Measurements from ENCODE around the gene TCEAL7. TPM values are rescaled to one million over a fixed set of nuclear protein-coding genes. Genes with fewer than 3 reads are reported as not detected.

Gene TCEAL7
- total and polyA plus RNA-seq, 2 donors (not counting 3 experiments of a cell fraction or from before 2014, with no cell fraction given): 4.2 to 10.5 TPM

DNA sequence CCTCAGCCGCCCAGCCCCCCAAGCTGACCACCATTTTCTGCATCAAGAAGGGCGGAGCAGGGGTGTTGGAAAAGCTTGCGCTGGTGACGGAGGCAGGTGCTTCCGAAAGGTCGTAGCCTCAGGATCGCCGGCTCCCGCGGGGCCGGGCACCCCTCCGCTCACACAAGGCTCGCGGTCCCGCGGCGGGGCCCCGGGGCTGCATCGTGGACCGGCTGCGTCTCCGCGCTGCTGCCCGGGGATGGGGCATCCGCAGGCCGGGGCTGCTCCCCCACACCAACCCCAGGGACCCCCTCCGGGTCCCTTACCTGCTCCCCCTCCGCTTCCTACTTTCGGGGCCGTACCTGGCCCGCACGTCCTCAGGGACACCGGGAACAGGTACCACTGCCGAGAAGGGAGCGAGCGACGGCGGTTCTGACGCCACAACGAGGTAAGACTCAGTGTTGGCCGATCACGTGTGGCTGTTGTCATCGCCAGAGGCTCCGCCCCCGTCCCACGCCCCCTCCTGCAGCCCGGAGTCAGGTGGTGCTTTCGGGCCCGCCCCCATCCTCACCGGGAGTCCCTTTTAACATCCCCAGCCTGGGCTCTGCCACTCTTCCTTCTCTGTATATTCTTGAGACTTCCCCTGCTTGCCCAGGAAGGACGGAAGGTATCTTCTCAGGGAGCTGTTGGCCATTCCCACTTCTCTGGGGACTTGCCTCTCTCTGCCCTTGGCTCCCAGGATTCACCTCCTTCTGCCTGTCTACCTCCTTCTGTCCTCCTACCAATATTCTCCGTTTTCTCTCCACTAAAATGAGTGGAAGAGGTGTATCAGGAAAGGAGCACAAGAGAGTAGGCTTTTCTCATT, 19.3 kb upstream of the TCEAL7 start, which contains the start of gene BEX2:
Gene BEX2 (minus strand): TSS at position 436 of the 844 bp plus-strand sequence. CDS start 1,014 bp downstream, outside the sequence.
- peak within 1 kb of the TSS; percentile 66 for H3K4me2 ChIP-seq (ENCODE audit: insufficient read depth, low read length)
- DNase-seq (ENCODE audit: low read depth, low spot score) (peak; percentile 25), FAIRE-seq (peak; percentile 75)
- no peaks in the 10 kb centered on the region for H3K79me2 ChIP-seq (ENCODE audit: control insufficient read depth, insufficient read depth, low read length)
- H3K9me1 ChIP-seq (replicated peaks; ENCODE audit: control insufficient read depth, extremely low read depth, insufficient read depth, low read length): no peaks in the 10 kb centered on the region
- H3K4me1 ChIP-seq (ENCODE audit: control insufficient read depth, extremely low read depth, insufficient read depth, low read length): no peaks in the 10 kb centered on the region
- CTCF ChIA-PET: no interaction called here
- POLR2A ChIA-PET: no interaction called here
- dilution Hi-C loops (cut with MboI; ENCODE audit: extremely low pct_ligation_motif_present, low sequenced_read_pairs): no loop called here
- intact Hi-C loops (cut with micrococcal nuclease): no loop called here
- no peak within 1 kb of the TSS for H3K27ac ChIP-seq (ENCODE audit: insufficient read depth, low read depth, low read length)
- H4K20me1 ChIP-seq (replicated peaks; ENCODE audit: control insufficient read depth, extremely low read depth, insufficient read depth, low read length): no peaks in the 10 kb centered on the region
- H3K27me3 ChIP-seq (ENCODE audit: control insufficient read depth in 2 of 2, insufficient read depth in 2 of 2, low read length in 2 of 2): peaks cover 5 to 9% of the 10 kb centered on the region in 2 experiments
- no peaks in the 10 kb centered on the region for H3K9me3 ChIP-seq (replicated peaks; ENCODE audit: control insufficient read depth, insufficient read depth, low read length)
- no TSS peak for BruUV-seq (replicated peaks)
- no peak within 1 kb of the TSS for H3K9ac ChIP-seq (replicated peaks; ENCODE audit: extremely low read depth, insufficient read depth, low read length)
- H2AFZ ChIP-seq (ENCODE audit: low read depth, low read length): peak within 1 kb of the TSS; percentile 60
- H3K4me3 ChIP-seq (replicated peaks in 1 of 3; ENCODE audit: insufficient read depth in 1 of 3, low read depth in 1 of 3, low read length in 3 of 3): peak within 1 kb of the TSS in 1 of 3 experiments; percentile 48
- H3K36me3 ChIP-seq (ENCODE audit: control insufficient read depth in 2 of 2, extremely low read depth in 1 of 2, insufficient read depth in 2 of 2, low read length in 2 of 2): no peaks in the 10 kb centered on the region
- TF ChIP-seq, protein P1, sequence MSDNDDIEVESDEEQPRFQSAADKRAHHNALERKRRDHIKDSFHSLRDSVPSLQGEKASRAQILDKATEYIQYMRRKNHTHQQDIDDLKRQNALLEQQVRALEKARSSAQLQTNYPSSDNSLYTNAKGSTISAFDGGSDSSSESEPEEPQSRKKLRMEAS (IDR thresholded peaks at IDR 0.05; ENCODE audit: insufficient read depth, insufficient read length): no peak
- TF ChIP-seq MYC (IDR thresholded peaks at IDR 0.05; ENCODE audit: low read depth, low read length): no peak
- no peak for TF ChIP-seq JUN (IDR thresholded peaks at IDR 0.05; ENCODE audit: borderline replicate concordance, insufficient read depth, insufficient read length, low read depth)
- no peak for TF ChIP-seq POLR2A (IDR thresholded peaks at IDR 0.05; ENCODE audit: low read depth, low read length)
- TF ChIP-seq EZH2 (IDR thresholded peaks at IDR 0.05; ENCODE audit: borderline replicate concordance, low read depth, low read length, severe bottlenecking): no peak
- TF ChIP-seq FOS (IDR thresholded peaks at IDR 0.05; ENCODE audit: borderline replicate concordance, insufficient read depth, low read length): no peak

DNA sequence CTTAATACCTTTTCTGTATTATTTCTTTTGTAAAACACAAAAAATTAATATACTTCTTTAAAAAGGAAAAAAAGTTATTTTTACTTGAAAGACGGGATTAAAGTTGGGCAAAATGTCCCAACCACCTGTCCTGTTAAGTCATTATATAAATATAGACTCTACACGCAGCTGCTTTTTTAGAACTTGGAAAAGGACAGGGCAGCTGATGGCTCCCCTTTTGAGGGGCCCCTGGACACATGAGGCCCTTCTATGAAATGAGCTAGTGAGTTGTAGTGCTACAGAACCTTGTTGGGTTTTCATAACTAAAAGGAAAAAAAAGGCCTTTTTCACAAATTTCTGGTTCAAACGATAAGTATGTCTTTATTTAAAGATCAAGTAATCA, 18.6 kb upstream of the TCEAL7 start:
- Histone ChIP-seq H4K20me1 (replicated peaks; ENCODE audit: control insufficient read depth, extremely low read depth, insufficient read depth, low read length) (no peaks in the 10 kb centered on the region), H3K4me2 (ENCODE audit: insufficient read depth, low read length) (no peak overlapping the region), H3K4me3 (replicated peaks in 1 of 3; ENCODE audit: insufficient read depth in 1 of 3, low read depth in 1 of 3, low read length in 3 of 3) (no peak overlapping the region), H3K36me3 (ENCODE audit: control insufficient read depth in 2 of 2, extremely low read depth in 1 of 2, insufficient read depth in 2 of 2, low read length in 2 of 2) (no peaks in the 10 kb centered on the region), H3K9ac (replicated peaks; ENCODE audit: extremely low read depth, insufficient read depth, low read length) (no peak overlapping the region), H2AFZ (ENCODE audit: low read depth, low read length) (no peak overlapping the region), H3K27ac (ENCODE audit: insufficient read depth, low read depth, low read length) (no peak overlapping the region), H3K27me3 (ENCODE audit: control insufficient read depth in 2 of 2, insufficient read depth in 2 of 2, low read length in 2 of 2) (peaks cover 5 to 9% of the 10 kb centered on the region in 2 experiments), H3K9me3 (replicated peaks; ENCODE audit: control insufficient read depth, insufficient read depth, low read length) (no peaks in the 10 kb centered on the region), H3K9me1 (replicated peaks; ENCODE audit: control insufficient read depth, extremely low read depth, insufficient read depth, low read length) (no peaks in the 10 kb centered on the region), H3K4me1 (ENCODE audit: control insufficient read depth, extremely low read depth, insufficient read depth, low read length) (no peaks in the 10 kb centered on the region), H3K79me2 (ENCODE audit: control insufficient read depth, insufficient read depth, low read length) (no peaks in the 10 kb centered on the region)
- intact Hi-C loops (cut with micrococcal nuclease) (no loop called here), dilution Hi-C loops (cut with MboI; ENCODE audit: extremely low pct_ligation_motif_present, low sequenced_read_pairs) (no loop called here)
- ChIA-PET POLR2A (no interaction called here), CTCF (no interaction called here)
- BruUV-seq (replicated peaks): no TSS peak
- FAIRE-seq (no peak), DNase-seq (ENCODE audit: low read depth, low spot score) (no peak)
- TF ChIP-seq POLR2A (IDR thresholded peaks at IDR 0.05; ENCODE audit: low read depth, low read length): no peak
- TF ChIP-seq MYC (IDR thresholded peaks at IDR 0.05; ENCODE audit: low read depth, low read length): no peak
- no peak for TF ChIP-seq FOS (IDR thresholded peaks at IDR 0.05; ENCODE audit: borderline replicate concordance, insufficient read depth, low read length)
- TF ChIP-seq, protein P1 (IDR thresholded peaks at IDR 0.05; ENCODE audit: insufficient read depth, insufficient read length): no peak
- TF ChIP-seq, protein P2, sequence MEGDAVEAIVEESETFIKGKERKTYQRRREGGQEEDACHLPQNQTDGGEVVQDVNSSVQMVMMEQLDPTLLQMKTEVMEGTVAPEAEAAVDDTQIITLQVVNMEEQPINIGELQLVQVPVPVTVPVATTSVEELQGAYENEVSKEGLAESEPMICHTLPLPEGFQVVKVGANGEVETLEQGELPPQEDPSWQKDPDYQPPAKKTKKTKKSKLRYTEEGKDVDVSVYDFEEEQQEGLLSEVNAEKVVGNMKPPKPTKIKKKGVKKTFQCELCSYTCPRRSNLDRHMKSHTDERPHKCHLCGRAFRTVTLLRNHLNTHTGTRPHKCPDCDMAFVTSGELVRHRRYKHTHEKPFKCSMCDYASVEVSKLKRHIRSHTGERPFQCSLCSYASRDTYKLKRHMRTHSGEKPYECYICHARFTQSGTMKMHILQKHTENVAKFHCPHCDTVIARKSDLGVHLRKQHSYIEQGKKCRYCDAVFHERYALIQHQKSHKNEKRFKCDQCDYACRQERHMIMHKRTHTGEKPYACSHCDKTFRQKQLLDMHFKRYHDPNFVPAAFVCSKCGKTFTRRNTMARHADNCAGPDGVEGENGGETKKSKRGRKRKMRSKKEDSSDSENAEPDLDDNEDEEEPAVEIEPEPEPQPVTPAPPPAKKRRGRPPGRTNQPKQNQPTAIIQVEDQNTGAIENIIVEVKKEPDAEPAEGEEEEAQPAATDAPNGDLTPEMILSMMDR (IDR thresholded peaks at IDR 0.05; ENCODE audit: extremely low read depth in 1 of 2, insufficient read depth in 1 of 2, low read depth in 1 of 2, low read length in 2 of 2): no peak
- no peak for TF ChIP-seq JUN (IDR thresholded peaks at IDR 0.05; ENCODE audit: borderline replicate concordance, insufficient read depth, insufficient read length, low read depth)
- TF ChIP-seq GATA2 (IDR thresholded peaks at IDR 0.05; ENCODE audit: insufficient read depth, insufficient read length, low read depth, low read length): no peak
- TF ChIP-seq POLR2AphosphoS5 (IDR thresholded peaks at IDR 0.05; ENCODE audit: insufficient read depth, low read depth, low read length): no peak
- TF ChIP-seq EZH2 (IDR thresholded peaks at IDR 0.05; ENCODE audit: borderline replicate concordance, low read depth, low read length, severe bottlenecking): no peak
